ENCODE results near the gene TNFRSF19.
A peak's percentile ranks its signal among the peaks of the same experiment; 100 is the strongest.

Gene TNFRSF19

DNA sequence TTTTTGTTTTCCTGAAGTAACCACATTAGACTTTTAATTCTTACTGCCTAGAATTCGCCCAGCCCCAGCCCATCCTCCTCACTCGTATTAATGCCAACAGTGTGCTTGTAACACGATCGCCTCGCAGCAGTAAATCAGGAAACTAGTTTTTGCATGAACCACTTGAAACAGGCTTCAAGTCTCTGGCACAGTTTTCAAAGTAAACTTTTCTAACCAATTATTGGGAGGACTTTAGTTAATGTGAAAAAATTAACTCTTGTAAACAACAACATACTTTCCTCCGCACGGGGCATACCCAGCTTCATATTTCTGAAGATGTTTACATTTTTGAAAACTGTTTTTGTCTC lies 39.2 kb downstream of the TNFRSF19 start:
- DNase-seq (ENCODE audit: low read depth) = peak; percentile 70
- TF ChIP-seq CTCF (conservative IDR thresholded peaks at IDR 0.05; ENCODE audit: control insufficient read depth, insufficient read depth, low read depth, low read length) = no peak
- H3K4me3 ChIP-seq (ENCODE audit: control insufficient read depth, low read depth, low read length) = no peak overlapping the region

DNA sequence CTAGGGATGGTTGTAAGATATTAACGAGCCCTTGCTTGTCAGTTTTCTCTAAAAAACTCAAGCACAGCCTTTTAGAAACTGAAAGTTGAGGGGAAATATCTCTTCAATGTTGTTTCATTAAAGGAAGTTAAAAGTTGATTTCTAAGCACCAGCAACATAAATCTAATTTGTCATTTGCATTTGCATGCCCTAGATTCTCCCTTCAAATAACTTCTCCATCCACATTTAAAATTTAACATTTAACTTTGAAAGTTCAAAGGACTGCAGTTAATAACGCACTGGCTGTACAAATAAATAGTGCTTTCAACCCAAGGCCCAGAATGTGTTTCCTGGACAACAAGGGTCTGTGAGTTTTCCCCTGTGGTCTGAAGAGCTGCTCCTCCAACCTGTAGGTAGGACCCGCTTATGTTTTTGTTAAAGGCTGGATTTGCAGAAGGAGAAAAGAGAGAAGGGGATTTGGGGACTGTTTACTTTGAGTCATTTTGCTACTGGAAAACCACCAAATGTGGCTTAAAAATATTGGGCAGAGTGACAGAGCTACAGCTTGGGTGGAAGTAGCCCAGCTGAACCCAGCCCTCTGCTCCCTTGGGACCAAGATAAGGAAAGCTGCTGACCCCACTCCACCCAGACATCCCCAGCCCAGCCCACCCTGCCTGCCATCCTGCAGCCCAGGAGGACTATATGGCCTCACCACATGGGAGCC lies 39.8 kb downstream of the TNFRSF19 start:
- no peak for TF ChIP-seq CTCF (conservative IDR thresholded peaks at IDR 0.05; ENCODE audit: control insufficient read depth, insufficient read depth, low read depth, low read length)
- DNase-seq (ENCODE audit: low read depth) = peak; percentile 45
- H3K4me3 ChIP-seq (ENCODE audit: control insufficient read depth, low read depth, low read length) = no peak overlapping the region

- TF ChIP-seq CTCF (conservative IDR thresholded peaks at IDR 0.05; ENCODE audit: control insufficient read depth, insufficient read depth, low read depth, low read length) = no peak
- DNase-seq (ENCODE audit: low read depth) = peak; percentile 52
- no peak overlapping the region for H3K4me3 ChIP-seq (ENCODE audit: control insufficient read depth, low read depth, low read length)
Measured at GRCh38 chr13:23610966-23611491, 40.8 kb downstream of the TNFRSF19 start.

- DNase-seq (ENCODE audit: low read depth) = no peak
- no peak for TF ChIP-seq CTCF (conservative IDR thresholded peaks at IDR 0.05; ENCODE audit: control insufficient read depth, insufficient read depth, low read depth, low read length)
- H3K4me3 ChIP-seq (ENCODE audit: control insufficient read depth, low read depth, low read length) = no peak overlapping the region
Measured at GRCh38 chr13:23612182-23612581, 42.0 kb downstream of the TNFRSF19 start.

DNA sequence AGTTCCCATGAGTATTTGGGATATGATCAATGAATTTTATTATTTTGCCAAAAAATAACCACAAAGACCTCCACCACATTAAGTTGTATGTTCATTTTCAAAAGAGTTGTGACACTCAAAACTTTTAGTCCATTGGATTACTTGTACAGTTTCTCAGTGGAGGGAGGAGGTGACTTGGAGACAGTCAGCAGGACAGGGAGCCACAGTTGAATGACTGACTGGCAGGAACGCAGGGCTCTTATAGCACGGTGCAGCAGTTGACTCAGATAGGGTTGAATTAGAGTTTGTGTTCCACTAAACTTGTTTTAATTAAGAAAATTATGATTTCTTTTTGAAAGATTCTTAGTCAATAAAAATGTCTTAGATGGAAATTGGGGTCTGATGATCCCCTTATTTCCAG lies 42.5 kb downstream of the TNFRSF19 start:
- DNase-seq (ENCODE audit: low read depth) = no peak
- H3K4me3 ChIP-seq (ENCODE audit: control insufficient read depth, low read depth, low read length) = no peak overlapping the region
- TF ChIP-seq CTCF (conservative IDR thresholded peaks at IDR 0.05; ENCODE audit: control insufficient read depth, insufficient read depth, low read depth, low read length) = no peak

- no peak for DNase-seq (ENCODE audit: low read depth)
- no peak overlapping the region for H3K4me3 ChIP-seq (ENCODE audit: control insufficient read depth, low read depth, low read length)
- no peak for TF ChIP-seq CTCF (conservative IDR thresholded peaks at IDR 0.05; ENCODE audit: control insufficient read depth, insufficient read depth, low read depth, low read length)
Measured at GRCh38 chr13:23613596-23613995, 43.4 kb downstream of the TNFRSF19 start.
